Ureter (tissue), 1 donor: ENCODE results near the gene CSTF3. TPM values are rescaled to one million over a fixed set of nuclear protein-coding genes. Genes with fewer than 3 reads are reported as not detected.
"Not testable (repeated sequence)": the region's sequence is repeated elsewhere in the genome, so short reads cannot be mapped to it uniquely, and the experiment has no call there.

Source experiments
- DNase-seq: peaks from one replicate; pipeline ENCODE4 v3.0.0-alpha.2; 2020; ENCODE audit warnings: low spot score
- total RNA-seq: library from RNA; stranded (reverse); gene quantifications from one replicate; pipeline ENCODE4 v1.2.4, GENCODE V29; 2023
- donor health status: DM: yes; HTN: yes; CAD: no.

CSTF3 gene
- total RNA-seq, 1 donor from 2014 or later = 41.7 TPM

DNA sequence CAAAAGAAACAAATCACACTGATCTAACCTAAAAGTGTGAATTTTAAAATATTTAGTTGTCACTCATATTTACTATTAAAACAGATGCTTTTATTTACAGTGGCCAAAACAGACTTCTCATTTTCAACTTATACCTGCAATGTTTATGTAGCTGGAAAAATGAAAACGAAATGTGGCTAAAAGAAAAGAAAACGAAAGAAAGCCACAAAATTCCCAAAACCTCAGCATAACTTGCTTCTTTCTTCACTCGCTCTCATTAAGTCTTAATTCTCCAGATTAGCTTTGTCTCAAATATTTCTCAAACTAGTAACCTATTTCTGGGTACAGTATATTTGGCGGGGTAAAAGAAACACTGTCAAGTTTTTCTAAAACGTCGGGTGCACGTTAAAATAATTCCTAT lies 693 bp downstream of the CSTF3 start:
- DNase-seq = no peak

DNA sequence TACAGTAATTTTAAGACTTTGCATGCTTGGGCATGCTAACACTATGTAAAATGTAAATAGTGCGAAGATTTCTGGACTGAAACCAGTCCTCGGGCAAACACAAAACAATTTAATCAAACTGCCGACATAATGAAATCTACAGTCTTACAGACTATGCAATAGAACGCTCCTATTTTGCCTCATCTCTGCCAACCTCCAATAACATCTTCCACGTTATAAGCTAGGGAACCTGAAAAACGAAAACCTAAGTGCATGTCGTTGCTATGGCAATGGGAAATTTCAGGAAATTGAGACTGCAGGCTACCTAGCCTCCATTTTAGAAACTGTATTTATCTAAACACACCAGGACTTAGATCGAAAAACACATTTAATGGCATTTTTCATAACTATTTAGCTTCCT lies 1.1 kb downstream of the CSTF3 start:
- DNase-seq = no peak

DNA sequence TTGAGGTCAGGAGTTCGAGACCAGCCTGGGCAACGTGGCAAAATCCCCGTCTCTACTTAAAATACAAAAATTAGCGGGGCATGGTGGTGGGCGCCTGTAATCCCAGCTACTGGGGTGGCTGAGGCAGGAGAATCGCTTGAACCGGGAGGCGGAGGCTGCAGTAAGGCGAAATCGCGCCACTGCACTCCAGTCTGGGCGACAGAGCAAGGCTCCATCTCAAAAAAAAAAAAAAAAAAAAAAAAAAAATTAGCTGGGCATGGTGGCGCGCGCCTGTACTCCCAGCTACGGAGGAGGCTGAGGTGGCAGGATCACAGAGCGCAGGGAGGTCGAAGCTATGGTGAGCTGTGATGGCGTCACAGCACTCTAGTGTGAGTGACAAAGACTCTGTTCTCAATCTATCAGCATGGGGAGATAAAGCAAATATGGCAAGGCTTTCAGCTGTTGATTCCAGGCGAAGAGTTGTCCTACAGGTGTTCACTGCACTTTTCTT lies 1.9 kb downstream of the CSTF3 start:
- not testable (repeated sequence) for DNase-seq

DNA sequence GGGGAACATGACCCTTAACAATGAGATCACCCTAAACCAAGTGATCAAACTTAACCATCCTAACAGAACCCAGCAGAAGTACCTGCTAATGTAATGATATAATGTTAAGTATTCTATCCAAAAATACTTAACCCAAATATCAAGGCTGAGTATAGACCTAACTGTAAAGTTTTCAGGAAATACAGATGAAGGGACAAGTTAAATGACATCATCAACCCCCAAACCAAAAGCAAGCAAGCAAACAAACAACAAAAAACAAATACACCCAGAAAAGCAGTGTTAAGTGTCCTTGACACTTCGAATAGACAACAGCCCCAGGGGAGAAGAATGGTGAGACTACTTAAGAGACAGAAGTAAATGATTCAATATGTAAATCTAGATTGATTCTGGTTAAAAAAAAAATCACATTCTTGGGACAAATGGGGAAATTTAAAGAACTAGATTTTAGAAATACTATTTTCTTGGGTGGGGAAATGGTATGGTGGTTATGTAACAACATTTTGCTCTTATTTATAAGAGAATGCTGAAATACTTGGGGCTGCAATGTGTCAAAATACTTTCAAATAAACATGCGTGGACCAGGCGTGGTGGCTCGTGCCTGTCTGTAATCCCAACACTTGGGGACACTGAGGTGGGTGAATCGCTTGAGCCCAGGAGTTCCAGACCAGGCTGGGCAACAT lies 2.5 kb downstream of the CSTF3 start:
- no peak for DNase-seq

DNA sequence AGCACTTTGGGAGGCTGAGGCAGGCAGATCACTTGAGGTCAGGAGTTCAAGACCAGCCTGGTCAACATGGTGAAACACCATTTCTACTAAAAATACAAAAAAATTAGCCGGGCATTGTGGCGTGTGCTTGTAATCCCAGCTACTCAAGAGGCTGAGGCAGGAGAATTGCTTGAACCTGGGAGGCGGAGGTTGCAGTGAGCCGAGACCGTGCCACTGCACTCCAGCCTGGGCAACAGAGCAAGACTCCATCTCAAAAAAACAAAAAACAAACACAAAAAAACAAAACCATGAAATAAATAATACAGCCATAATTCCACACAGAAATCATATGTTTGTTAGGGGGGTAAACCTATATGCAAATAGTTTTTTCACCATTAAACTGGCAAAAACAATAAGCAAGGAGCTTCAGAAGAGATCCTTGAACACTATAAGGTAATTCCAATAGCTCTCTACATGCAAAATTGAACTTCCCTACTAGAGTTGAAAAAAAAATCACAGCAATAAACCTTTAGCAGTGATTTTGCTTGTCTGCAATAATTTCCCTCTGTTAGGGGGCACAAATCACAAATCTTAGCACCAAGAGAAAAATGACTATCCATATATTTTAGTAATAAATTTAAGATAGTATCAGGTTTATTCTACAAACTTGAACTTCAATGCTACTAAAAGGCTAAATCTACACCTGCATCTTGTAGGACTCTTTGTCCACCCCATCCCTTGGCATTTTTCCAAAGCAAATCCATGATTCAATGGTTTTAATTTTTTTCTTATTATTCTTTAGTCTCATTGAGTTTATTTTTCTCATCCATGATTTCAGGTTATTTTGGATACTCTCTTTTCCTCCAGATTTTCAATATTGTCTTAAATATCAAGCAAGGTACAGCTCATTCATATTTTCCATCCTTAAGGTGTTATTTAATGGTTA lies 3.9 kb downstream of the CSTF3 start:
- DNase-seq = no peak

DNA sequence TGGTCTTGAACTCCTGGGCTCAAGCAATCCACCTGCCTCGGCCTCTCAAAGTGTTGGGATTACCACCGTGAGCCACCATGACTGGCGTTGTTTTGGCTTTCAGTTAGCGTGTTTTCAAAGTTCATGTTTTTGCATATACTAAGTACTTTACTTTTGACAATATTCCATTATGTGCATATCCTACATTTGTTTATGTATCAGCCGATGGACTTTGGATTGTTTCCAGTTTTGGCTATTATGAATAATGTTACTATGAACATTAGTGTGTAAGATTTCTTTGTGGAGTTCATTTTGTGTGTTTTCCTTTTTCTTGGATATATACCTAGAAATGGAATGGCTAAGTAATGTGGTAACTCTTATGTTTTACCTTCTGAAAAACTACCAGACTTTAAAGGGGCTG lies 9.9 kb downstream of the CSTF3 start:
- DNase-seq = no peak

DNA sequence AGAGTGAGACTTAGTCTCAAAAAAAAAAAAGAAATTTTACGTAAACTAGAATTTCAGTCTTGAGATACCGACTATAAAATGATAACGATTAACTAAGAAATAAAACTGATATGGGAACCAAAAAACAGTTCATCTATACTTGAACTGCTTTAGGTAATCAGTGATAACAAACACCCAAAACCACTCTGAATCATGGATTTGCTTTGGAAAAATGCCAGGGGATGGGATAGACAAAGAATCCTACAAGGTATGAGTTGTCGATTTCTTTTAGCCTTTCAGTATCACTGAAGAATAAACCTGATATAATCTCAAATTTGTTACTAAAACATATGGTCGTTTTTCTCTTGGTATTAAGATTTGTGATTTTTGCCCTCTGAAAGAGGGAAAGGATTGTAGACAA lies 13.7 kb downstream of the CSTF3 start:
- no peak for DNase-seq

DNA sequence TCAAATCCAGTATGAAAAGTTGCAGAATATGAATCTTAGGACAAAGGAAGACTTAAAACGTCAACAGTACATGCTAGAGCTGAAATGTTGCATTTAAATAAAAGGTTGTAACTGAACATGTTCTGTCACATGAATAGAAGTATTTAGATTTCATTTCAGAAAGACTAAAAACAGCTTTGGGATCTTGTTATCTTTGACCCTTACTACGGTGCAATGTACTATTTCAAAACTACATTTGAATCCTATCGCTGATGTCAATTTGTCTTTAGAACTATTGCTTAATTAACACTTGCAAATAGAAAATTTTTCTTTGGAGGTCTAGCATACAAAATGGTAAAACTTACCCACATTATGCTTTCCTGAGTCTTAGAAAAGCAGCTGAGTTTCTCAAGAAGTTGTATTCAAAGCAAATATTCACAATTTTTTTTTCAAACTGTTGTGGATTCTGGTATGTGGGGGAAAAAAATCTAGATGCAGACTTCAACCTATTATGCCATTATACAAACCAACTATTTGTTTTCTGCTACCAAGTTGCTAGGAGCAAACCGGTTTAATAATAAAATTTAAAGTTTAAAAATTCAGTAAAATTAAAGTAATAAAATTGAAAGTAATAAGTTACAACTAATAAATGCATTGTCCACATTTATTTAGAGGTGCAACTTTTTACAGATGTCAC lies 25.4 kb downstream of the CSTF3 start:
- no peak for DNase-seq

DNA sequence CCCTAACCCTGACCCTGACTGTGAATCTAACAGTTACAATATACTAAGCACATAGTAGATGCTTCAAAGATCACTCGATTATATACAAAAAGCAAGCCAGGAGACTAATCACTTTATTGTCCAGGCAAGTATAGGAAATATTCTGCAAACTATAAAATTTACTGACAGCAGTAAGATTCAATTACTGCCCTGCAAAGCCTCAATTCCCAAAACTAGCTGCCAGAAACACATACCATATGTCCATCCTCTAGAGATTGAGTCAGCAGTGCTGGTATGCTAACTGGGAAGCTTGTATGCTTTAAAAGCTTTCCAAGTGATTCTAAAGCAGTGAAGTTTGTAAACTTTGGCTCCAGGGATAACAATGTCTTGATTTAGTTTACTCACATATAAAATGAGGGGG lies 26.1 kb downstream of the CSTF3 start:
- DNase-seq = no peak

DNA sequence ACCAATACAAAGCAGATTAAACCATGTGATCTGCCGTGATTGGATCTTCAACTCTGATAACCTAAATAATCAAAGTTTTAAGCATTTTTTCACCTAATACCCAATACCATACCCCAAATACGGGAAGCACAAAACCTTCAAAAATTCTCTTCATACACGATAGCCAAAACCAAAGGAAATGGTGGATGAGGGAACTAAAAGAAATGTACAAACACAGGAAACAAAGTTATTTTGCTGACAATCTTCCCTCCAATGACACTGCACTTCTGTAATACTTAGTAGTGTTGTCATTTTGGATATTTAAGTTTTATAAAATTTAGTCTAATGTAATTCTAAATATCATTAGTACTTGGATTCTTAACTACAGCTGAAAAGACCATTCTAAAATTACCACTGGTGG lies 27.0 kb downstream of the CSTF3 start:
- no peak for DNase-seq

DNA sequence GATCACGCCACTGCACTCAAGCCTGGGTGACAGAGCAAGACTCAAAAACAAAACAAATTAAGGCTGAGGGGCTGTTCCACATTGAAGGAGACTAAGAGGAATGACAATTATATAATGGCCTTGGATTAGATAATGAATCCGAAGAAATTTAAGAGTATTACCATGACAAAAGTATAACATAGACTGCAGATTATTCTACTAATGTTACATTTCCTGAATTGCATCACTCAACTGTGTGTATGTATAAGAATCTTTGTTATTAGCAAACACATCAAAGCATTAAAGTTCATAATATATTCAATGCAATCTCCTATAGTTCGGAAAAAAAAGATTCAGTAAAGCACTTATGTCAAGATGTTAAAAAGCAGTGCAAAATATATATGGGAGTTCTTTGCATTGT lies 27.5 kb downstream of the CSTF3 start:
- DNase-seq = no peak

DNA sequence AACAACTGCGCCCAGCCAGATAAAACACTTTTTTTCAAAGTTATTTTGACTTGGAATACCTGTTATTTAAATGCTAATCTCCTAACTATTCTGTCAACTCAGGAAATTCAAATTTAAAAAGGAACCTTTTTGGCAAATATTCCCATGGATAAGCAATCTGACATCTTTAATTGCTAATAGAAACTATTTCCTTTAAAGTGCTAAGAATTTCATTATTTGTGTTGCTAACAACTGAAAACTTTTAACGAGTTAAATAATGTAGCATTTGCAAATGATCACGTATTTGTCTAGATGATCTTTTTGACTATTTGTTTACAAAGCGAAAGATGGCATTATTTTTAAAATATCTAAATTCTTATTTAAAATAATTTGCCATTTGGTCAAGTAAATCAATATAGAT lies 28.8 kb downstream of the CSTF3 start:
- no peak for DNase-seq

DNA sequence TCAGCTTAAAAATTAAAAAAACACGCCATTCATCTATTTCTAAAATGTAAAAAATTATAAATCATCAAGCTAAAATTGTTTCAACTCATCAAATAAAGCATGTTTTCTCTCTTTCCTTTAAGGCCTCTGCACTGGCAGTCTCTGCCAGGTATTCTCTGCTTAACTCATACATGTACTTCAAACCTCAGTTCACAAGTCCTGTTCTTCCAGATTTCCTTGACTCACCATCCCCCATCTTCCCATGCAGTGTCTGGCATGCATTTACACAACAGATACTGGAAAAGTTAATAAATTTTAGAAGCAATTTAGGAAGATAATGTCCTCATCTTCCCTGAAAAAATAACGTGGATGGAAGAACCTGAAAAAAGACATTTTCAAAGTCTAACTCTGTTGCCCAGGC lies 32.5 kb downstream of the CSTF3 start:
- DNase-seq = no peak

DNA sequence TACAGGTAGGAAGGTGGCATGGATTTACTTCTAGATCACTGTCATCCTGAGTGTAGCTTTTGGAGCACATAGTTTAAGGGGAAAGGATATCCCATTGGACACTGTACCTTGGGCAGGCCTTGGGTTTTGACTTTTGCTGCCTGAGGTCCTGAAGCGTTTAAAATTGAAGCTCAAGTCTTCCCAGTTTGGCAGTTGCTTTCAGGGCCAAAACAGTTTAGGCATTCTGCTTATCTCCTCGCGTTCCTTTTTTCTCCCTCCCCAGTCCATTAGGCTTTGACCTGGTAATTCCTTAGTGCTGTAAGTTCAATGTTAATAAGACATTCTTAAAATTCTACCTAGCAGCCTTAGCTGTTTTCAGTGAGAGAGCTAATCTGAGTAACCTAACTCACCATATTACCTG lies 35.7 kb downstream of the CSTF3 start:
- no peak for DNase-seq

DNA sequence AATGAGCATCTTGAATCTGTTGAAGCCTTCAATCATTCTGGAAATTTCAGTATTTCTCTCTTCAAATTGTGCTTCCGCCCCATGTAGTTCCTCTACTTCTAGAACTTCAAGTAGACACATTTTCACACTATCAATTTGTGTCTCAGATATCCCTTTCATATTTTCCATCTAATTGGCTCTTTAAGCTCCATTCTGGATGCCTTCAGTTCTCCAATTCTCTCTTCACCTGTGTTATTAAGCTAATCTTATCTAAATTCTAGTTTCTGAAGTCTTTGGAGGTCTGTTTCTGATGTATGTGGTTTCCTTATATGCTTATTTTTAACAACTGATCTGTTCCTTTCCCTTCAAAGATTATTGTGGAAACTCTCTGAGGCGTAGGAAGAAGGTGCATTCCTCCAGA lies 36.3 kb downstream of the CSTF3 start:
- no peak for DNase-seq

DNA sequence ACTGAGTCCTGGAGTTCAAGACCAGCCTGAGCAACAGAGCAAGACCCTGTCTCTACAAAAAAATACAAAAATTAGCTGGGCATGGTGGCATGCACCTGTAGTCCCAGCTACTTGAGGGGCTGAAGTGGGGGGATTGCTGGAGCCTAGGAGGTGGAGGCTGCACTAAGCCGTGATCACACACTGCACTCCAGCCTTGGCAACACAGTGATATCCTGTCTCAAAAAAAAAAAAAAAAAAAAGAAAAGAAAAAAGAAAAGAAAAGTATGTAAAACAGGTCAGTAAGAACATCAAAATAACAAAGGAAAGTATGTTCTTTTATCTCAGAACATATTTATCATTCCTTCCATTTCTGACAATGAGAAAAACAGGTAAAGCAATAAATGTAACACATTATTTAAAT lies 38.6 kb downstream of the CSTF3 start:
- DNase-seq = not testable (repeated sequence)

DNA sequence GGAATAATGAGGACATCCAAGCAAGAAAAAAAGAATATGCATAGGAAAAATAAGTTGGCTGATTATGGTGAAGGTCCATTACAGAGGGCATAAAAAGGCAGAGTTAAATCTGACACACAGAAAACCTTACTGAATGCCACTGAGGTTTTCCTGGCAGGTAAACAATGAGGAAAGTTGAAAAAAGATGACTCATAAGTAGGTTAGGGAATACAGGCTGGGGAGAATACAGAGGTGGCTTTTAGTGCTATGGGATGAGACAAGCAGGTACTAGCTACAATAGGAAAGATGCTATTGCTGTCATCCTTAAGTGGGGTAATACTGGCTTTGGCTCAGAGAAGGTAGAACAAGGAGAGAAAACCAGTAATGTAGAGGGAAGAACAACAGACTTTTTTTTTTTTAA lies 44.7 kb downstream of the CSTF3 start:
- DNase-seq = no peak

DNA sequence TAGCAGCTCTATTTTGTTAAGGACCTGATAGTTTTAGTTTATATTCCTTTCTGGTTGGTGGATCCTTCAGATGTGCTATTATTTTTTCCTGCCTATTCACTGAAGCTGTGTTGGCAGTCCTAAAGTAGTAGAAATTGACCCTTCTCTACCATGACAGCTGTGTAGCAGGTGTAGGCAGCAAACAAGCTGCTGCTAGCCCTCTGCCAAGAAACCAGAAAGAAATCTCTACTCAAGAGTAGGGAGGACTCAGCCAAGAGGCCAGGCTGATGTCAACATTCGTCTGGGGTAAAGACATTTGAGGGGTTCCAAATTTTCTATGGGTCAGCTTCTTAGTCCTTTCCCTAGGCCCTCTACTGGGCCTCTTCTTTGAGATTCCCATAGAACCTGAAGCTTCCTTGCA lies 51.2 kb downstream of the CSTF3 start:
- no peak for DNase-seq

DNA sequence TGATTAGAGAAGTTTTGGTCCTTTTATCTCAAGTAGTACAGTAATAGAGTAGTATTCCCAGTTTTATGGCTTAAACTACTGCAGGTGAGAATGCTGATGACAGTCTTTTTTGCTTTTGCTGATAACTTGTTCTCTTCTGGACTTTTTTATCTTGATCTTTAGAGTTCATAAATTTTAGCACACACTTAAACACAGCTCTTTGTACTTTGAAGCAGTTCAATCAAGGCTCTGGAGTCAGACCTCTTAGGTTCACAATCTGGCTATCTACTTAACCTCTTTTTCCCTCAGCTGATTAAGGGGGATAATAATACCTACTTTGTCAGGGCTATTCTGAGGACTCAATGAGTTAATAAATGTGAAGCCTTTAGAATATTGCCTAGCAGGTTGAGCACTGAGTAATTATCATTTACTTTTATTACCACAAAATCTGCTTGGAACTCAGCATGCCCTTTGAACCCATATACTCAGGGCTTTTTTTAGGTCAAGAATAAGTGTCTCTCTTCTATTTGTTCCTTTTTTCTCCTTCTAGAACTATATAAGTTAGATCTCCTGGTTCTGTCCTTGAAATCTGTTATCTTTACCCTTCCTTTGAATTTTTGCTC lies 51.9 kb downstream of the CSTF3 start:
- DNase-seq = no peak

DNA sequence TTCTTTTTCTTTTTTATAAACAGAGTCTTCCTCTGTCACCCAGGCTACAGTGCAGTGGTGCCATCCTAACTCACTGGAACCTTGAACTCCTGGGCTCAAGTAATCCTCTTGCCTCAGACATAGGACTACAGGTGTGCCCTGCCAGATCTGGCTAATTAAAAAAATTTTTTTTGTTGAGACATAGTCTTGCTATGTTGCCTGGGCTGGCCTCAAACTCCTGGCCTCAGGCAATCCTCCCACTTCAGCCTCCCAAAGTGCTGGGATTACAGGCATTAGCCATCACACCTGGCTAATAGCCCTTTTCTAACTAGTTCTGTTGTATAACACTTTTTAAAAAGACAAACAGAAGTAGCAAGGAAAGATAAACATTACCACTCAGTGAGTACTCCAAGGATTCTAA lies 57.4 kb downstream of the CSTF3 start:
- no peak for DNase-seq

DNA sequence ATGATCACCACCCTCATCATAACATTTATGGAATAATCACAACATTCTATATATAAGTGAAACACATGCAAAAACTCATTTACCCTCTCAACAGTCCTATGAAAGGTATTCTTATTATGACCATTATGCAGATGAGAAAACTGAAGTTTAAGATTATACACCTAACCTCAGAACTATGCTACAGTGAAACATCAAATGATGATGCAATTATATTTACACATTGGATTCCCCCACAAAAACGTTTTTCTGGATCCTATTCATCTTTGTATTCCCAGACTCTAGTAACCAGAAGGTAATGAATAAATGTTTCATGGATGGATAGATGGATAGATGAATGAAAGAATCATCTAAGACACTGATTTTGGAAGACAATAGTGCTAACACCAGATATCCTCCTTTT lies 67.1 kb downstream of the CSTF3 start:
- no peak for DNase-seq

DNA sequence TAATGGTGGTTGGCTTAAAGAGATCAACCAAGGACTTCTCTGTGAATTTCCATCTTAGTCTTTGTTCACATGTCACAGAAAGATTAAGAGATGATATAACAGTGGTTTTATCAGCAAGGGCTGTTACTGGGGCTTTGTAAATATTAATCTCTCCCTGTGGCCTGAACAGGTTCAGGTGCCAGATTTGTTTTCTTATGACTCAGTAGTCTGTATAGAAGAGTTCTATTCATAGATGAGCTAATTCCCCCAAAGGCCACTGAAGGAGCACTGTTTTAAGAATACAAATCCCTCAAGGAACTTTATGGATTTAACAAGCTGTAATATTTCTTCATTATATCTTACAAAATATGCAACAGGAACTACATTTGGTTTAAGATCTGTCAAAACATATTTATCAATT lies 71.5 kb downstream of the CSTF3 start:
- DNase-seq = no peak
